Measurements from ENCODE around the gene NALCN. TPM values are rescaled to one million over a fixed set of nuclear protein-coding genes. Genes with fewer than 3 reads are reported as not detected.

The NALCN gene
- total RNA-seq, 4 donors from 2014 or later, result under 0.01 to 1.3 (median 0.17) TPM; not detected in 1

DNA sequence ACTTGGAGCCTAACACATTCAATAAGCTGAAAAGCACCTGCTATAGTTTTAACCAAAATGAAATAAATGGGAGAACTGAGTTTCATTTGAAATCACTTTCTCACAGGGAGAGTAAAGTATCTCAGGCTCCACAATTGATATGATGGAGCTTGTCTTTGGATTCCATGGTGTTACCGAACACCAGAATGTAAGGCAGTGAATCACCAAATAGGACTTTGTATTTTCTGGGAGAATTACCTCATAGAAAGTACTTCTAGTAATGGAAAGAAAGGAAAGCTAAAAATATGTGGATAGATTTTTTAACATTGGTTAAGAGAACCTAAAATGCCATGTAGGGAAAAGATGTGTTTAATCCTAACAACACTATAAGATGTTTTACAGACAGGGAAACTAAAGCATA, 123.6 kb downstream of the NALCN start:
- TF ChIP-seq, protein P1, sequence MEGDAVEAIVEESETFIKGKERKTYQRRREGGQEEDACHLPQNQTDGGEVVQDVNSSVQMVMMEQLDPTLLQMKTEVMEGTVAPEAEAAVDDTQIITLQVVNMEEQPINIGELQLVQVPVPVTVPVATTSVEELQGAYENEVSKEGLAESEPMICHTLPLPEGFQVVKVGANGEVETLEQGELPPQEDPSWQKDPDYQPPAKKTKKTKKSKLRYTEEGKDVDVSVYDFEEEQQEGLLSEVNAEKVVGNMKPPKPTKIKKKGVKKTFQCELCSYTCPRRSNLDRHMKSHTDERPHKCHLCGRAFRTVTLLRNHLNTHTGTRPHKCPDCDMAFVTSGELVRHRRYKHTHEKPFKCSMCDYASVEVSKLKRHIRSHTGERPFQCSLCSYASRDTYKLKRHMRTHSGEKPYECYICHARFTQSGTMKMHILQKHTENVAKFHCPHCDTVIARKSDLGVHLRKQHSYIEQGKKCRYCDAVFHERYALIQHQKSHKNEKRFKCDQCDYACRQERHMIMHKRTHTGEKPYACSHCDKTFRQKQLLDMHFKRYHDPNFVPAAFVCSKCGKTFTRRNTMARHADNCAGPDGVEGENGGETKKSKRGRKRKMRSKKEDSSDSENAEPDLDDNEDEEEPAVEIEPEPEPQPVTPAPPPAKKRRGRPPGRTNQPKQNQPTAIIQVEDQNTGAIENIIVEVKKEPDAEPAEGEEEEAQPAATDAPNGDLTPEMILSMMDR (IDR thresholded peaks at IDR 0.05; ENCODE audit: low read depth), result no peak

DNA sequence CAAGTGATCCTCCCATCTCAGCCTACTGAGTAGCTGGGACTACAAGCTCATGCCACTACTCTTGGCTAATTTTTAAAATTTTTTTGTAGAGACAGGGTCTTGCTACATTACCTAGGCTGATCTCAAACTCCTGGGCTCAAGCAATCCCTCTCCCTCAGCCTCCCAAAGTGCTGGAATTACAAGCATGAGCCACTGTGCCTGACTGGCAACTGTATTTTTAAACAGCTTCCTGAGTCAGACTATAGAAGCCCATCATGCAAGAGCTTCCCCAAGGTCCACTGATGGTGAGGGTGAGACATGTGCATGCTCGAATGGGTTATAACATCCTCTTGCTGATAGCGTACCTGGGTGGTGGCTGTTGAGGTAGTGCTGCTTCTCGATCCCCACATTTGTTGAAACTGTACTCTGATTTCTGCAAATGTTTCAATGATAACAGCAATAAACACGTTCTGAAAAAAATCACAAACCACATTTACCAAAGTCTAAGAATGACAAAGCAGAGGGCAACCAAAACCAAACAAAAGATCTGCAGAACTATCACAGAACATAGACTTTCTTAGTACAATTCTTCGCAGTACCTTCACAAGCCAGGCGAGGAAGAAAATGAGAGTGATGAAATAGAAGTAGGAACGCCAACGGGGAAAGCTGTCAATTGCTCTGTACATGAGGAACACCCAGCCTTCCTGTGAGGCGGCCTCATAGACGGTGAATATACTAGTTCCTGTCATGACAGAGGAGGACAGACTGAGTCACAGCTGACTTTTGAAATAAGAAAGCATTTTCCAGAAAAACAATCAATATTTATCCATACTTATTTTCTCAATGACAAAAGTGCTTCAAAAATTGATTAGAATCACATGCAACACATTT, 124.4 kb downstream of the NALCN start:
- TF ChIP-seq, protein P1 (IDR thresholded peaks at IDR 0.05; ENCODE audit: low read depth), result no peak

DNA sequence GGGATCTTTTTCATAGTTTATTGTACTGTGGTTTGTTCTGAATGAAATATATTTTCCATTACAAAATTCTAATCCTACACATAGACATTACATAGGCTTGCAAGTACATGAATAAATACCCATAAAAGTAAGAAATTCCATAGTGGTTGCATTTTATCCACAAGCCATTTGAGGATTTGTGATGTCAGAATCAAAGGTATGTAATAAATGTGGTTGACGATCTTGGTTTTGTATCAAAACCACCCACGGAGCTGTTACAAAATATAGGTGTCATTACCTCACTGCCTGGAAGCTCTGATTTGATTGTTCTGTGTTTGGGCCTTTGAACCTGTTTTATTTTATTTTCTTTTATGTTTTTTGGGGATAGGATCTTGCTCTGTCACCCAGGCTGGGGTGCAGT, 125.1 kb downstream of the NALCN start:
- TF ChIP-seq, protein P1 (IDR thresholded peaks at IDR 0.05; ENCODE audit: low read depth), result no peak

DNA sequence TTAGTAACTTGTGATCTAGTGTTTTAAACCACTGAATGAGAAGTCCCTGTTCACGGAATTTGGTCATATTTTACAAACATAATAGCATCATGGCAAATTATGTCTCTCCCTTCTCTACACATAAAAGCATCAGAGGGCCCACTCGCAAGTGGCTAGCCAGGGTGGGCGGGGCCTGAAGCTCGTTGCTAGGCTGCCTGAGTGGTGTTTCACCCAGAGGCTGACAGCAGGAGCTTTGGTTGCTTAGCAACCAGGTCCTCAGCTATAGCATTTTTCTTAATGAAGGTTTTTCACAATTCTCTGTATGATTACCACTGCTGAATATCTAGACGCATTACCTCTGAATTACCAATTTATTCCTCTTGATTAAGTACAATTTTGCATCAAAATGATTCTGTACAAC, 126.5 kb downstream of the NALCN start:
- TF ChIP-seq, protein P1 (IDR thresholded peaks at IDR 0.05; ENCODE audit: low read depth), result no peak

- TF ChIP-seq, protein P1 (IDR thresholded peaks at IDR 0.05; ENCODE audit: low read depth), result no peak
These were observed 132.5 kb downstream of the NALCN start for GRCh38 chr13:101283782-101284181.

GRCh38 chr13:101272886-101273285, 143.4 kb downstream of the NALCN start:
- TF ChIP-seq, protein P1 (IDR thresholded peaks at IDR 0.05; ENCODE audit: low read depth), result no peak

- TF ChIP-seq, protein P1 (IDR thresholded peaks at IDR 0.05; ENCODE audit: low read depth), result no peak
These were observed 144.5 kb downstream of the NALCN start for GRCh38 chr13:101271681-101272245.

Data from subcutaneous adipose tissue (tissue), 4 donors.